Umbilical cord (tissue), 2 donors: ENCODE measurements around the gene SCRN1. TPM values are rescaled to one million over a fixed set of nuclear protein-coding genes. Genes with fewer than 3 reads are reported as not detected.

Experiments
- DNase-seq: peaks from one replicate; pipeline ENCODE4 v3.0.0-alpha.2; 2015; ENCODE audit warnings: low spot score
- total RNA-seq: library from RNA; depleted of rRNA; stranded (reverse); fragments of >200 nt; gene quantifications from one replicate; pipeline ENCODE4 v1.2.3, GENCODE V29; 2014; ENCODE audit warnings: low replicate concordance; ENCODE audit not compliant: insufficient read depth

Gene SCRN1
- total RNA-seq, 1 donor from 2014 or later = 42.1 TPM

- no peak for DNase-seq
Measured at GRCh38 chr7:30005464-30005863, 15.9 kb upstream of the SCRN1 start.

- no peak for DNase-seq
Measured at GRCh38 chr7:30003098-30003497, 13.5 kb upstream of the SCRN1 start.

DNA sequence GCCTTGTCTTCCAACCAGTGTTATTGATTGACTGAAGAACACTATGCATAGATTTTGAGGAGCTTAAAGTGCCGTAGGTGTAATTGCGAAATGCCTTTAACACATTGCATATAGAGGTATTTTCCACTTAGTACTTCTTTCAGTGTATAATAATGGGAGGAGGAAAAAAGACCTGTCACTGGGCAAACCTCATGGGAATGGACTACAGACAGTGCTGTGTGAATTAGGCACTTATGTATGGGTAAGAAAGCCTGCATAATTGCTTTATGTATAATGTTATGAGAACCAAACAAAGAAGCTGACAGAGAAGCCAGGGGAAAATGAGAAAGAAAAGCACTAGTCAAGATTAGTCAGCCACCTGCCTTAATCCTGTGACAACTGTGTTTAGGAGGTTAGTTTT, 12.4 kb upstream of the SCRN1 start:
- DNase-seq = no peak

- DNase-seq = no peak
Measured at GRCh38 chr7:29998489-29998888, 8.9 kb upstream of the SCRN1 start.

GRCh38 chr7:29996321-29996720, 6.7 kb upstream of the SCRN1 start:
- no peak for DNase-seq

- no peak for DNase-seq
Measured at GRCh38 chr7:29995652-29996051, 6.1 kb upstream of the SCRN1 start.

DNA sequence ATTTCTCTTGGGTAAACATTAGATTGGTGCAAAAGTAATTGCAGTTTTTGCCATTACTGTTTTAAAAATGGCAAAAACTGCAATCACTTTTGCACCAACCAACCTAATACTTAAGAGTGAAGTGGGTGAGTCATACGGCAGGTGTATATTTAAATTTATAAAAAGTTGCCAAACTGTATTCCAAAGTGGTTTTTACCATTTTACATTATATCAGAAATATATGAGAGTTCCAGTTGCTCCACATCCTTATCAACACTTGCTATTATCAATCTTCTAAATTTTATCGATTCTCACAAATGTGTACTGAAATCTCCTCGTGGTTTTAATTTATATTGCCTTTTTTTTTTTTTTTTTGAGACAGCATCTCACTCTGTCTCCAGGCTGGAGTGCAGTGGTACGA, 3.5 kb upstream of the SCRN1 start:
- no peak for DNase-seq

DNA sequence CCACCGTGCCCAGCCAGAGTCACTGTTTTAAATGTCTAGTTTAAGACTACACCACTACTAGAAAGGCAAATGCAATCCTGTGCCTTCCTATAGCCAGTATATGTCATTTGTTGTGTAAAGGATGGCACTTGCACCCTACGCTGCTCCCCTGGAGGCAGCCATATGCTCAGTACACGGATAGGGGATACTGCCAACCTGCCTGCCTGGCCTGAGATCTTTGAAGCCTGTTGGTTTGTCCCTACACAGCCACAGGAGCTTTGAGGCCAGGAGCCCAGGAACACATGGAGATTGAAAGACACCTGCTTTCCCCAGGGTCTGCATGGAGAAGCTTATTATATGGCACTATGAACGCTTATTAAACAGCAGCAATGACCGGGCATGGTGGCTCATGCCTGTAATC, 2.3 kb upstream of the SCRN1 start:
- no peak for DNase-seq

GRCh38 chr7:29990931-29991330, 1.3 kb upstream of the SCRN1 start:
- no peak for DNase-seq

DNA sequence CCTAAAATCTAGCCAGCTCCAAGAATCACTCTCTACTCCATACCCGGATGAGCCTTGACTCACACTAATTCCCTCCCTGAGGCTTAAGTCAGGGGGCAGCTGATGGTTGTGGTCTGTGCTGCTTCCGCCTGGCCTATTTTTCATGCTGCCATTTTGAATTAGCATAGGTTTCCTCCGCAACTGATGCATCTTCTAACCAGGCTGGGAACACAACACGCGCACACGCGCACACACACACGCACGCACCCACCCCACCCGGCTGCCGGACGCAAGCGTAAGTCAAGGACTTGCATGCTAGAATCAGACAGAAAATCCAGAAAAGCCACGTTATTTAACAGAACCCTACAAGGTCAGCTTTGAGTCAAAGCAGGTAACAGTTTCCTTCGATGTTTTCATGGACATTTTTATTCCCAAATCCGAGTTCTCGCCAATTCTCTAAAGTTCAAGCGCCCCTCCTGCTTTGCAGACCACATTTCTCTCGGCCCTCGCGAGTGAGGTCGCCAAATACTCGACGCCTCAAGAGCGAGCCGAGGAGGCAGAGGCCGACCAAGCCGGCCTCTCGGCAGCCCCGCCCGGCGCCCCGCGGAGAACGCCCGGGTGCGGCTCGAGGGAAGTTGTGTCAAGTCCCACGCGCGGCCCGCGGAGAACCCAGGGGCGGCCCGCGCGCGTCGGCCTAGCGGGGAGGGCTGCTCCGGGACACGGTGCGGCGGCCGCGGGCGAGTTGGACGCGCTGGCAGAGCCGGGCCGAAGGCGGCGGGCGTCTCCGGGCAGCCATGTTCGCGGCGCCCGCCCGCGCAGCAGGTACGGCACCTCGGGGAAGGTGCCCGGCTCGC, 961 bp downstream of the SCRN1 start:
- DNase-seq = peak; percentile 71

DNA sequence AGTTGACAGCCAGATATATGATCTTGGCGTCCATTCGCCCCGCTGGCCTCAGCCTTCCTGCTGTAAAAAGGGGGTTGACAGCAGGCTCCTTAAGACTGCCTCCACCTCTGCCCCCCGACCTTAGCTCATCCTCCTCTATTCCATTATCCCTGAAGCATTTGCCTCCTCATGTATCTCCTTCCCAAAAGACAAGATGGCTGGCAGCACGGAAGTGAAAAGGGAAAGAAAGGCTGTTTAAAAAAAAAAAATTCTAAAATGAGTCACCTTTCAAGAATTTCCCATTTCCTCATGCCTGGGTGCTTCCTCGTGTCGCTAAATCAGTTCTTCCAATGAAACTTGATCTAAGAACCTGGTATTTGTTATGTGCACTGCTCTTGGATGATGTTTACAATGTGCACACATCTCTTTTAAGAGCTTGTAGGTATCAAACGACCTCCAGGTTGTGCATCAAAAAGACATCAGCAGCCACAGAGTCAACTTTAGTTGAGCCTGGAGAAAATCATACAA, 1.7 kb downstream of the SCRN1 start:
- DNase-seq = peak; percentile 79

DNA sequence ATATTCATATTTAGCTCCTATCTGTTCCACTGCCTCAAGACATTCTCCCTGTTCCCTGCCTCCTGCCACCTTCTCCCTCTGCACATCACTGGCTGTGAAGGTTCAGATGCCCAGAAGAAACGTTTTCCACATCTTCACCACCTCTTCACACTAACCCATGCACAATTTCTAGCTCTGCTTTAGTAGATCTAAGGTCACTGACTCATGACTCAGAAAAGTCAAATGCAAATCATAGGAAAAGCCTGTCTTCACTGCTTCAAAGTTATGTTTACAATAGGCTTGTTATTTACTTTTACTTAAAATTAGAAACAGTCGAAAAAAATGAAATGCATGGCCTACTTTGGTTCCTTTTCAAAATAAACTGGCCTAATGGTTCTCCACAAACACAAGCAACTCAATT, 2.5 kb downstream of the SCRN1 start:
- no peak for DNase-seq

DNA sequence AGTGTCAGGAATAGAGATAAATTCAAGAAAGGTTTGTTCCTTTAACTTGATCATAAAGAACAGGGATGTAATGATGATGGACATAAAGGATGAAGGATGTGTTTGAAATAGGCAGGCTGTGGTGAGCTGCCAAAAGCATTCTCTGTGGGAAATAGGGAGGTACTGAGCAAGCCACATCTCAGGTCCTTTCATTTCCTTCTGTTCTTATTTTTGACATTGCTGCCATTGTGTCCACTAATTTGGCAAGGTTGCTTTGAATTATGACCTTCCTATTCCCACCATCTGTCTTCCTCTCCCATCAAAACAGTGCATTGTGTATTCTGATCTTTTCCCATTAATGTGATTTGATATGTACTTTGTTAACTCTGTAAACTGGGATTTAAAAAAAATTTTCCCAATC, 9.4 kb downstream of the SCRN1 start:
- DNase-seq = no peak

- DNase-seq = no peak
Measured at GRCh38 chr7:29977886-29978651, 11.5 kb downstream of the SCRN1 start.

GRCh38 chr7:29976673-29977415, 12.8 kb downstream of the SCRN1 start:
- DNase-seq = peak; percentile 84

- DNase-seq = peak; percentile 56
Measured at GRCh38 chr7:29976266-29976665, 13.3 kb downstream of the SCRN1 start.

DNA sequence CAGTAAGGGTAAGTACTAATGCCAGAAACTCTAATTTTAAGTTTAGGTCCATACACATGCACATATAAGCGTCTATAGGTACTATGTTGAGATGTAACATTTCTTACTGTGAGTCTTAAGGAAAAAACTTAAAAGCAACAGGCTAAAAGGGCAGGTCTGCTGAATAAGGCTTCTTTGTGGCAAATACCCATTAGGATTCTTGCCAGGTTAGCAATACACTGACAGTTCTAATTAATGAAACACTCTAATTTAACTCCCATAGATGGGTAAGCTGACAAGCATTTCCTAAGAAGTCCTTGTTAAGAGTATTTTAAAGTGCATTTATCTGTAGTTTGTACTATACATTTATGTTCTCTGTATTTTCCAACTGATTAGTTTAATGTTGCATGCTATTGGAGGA, 14.0 kb downstream of the SCRN1 start:
- no peak for DNase-seq

DNA sequence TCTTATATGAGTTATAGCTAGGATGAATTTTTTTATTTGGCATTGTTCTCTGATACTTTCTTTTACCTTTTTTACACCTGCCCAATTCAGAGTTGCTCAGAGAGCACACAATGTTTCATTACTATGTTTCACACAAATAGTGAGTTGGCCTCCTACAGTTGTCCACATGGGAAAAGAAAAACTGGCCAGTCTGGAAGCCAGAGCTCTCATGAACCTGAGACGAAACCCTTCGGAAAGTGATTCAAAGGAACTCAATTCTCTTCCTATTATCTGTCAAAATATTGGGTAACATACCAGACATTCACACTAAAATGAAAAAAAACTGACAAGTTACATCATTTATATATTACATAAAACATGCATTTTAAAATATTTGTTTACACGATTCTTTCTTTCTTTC, 15.3 kb downstream of the SCRN1 start:
- DNase-seq = no peak

DNA sequence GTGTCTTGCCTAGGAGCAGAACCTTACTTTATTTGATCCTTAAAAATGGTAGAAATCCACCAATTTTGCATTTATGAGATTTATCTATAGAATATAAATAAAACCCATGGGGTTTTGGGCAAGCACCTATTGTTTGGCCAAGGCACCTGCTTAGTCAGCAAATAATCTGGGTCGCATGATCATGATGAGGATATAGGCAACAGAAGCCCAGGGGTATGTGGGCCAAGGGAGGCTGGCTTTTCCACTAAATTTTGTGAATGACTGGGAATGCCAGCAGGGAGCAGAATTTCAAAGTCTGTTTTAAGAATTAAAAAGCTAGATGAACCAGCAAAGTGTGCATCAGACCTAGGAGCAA, 17.3 kb downstream of the SCRN1 start:
- DNase-seq = no peak

GRCh38 chr7:29971566-29972314, 17.9 kb downstream of the SCRN1 start:
- DNase-seq = peak; percentile 10

GRCh38 chr7:29970158-29970557, 19.4 kb downstream of the SCRN1 start:
- DNase-seq = no peak

DNA sequence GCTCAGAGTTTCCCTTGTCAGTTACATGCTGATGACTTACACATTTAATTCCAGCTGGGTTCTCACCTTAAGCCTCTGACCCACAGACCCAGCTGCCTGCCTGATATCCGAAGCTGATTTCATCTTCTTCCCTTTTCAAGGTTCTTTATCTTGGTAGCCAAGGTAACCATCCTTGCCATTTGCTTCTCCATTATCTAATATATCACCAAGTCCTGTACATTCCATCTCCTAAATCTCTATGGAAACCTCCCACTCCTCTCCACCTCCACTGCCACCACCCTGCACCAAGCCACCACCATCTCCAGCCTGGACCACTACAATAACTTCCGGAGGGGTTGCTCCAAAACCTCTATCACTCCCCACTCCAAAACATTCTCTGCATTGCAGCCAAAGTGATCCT, 19.9 kb downstream of the SCRN1 start:
- DNase-seq = no peak
